ENCODE measurements around the gene TMEM178B.
"Not testable (repeated sequence)": the region's sequence is repeated elsewhere in the genome, so short reads cannot be mapped to it uniquely, and the experiment has no call there.

Gene TMEM178B

GRCh38 chr7:141074162-141074991 is 513 bp downstream of the TMEM178B start:
- no peak for DNase-seq

GRCh38 chr7:141074997-141075396 is 1.1 kb downstream of the TMEM178B start:
- DNase-seq: no peak

GRCh38 chr7:141076377-141076776 is 2.5 kb downstream of the TMEM178B start:
- DNase-seq: no peak

- no peak for DNase-seq
These were observed 5.4 kb downstream of the TMEM178B start for GRCh38 chr7:141079219-141079618.

- not testable (repeated sequence) for DNase-seq
These were observed 15.6 kb downstream of the TMEM178B start for GRCh38 chr7:141089490-141089889.

GRCh38 chr7:141094336-141095070 is 20.6 kb downstream of the TMEM178B start:
- DNase-seq: no peak

- DNase-seq: no peak
These were observed 23.6 kb downstream of the TMEM178B start for GRCh38 chr7:141097430-141097829.

- DNase-seq: no peak
These were observed 28.6 kb downstream of the TMEM178B start for GRCh38 chr7:141102436-141102835.

GRCh38 chr7:141103847-141104429 is 30.1 kb downstream of the TMEM178B start:
- DNase-seq: no peak

GRCh38 chr7:141113131-141113530 is 39.3 kb downstream of the TMEM178B start:
- no peak for DNase-seq

GRCh38 chr7:141114029-141114664 is 40.3 kb downstream of the TMEM178B start:
- no peak for DNase-seq

GRCh38 chr7:141115965-141116364 is 42.1 kb downstream of the TMEM178B start:
- no peak for DNase-seq

- not testable (repeated sequence) for DNase-seq
These were observed 42.8 kb downstream of the TMEM178B start for GRCh38 chr7:141116661-141117060.

- DNase-seq: no peak
These were observed 44.9 kb downstream of the TMEM178B start for GRCh38 chr7:141118767-141119166.

GRCh38 chr7:141119187-141119586 is 45.3 kb downstream of the TMEM178B start:
- DNase-seq: no peak

GRCh38 chr7:141122736-141123135 is 48.9 kb downstream of the TMEM178B start:
- DNase-seq: no peak

- DNase-seq: no peak
These were observed 49.7 kb downstream of the TMEM178B start for GRCh38 chr7:141123522-141123921.

GRCh38 chr7:141126107-141126506 is 52.2 kb downstream of the TMEM178B start:
- DNase-seq: no peak

GRCh38 chr7:141128506-141128905 is 54.6 kb downstream of the TMEM178B start:
- DNase-seq: no peak

GRCh38 chr7:141128931-141129330 is 55.1 kb downstream of the TMEM178B start:
- no peak for DNase-seq

GRCh38 chr7:141132671-141133070 is 58.8 kb downstream of the TMEM178B start:
- DNase-seq: no peak

GRCh38 chr7:141133646-141134045 is 59.8 kb downstream of the TMEM178B start:
- DNase-seq: no peak

- DNase-seq: no peak
These were observed 68.2 kb downstream of the TMEM178B start for GRCh38 chr7:141142058-141142457.

Measured in activated CD4-positive, alpha-beta T cell treated with anti-CD3 and anti-CD28 coated beads for 1 hour (primary cell).